Measurements from ENCODE around the gene NFKBIB. TPM values are rescaled to one million over a fixed set of nuclear protein-coding genes. Genes with fewer than 3 reads are reported as not detected.

NFKBIB gene
- total RNA-seq, 1 experiment from 2014 or later: 33.8 TPM

- Histone ChIP-seq H3K56ac (ENCODE audit: insufficient read length, low read depth, low read length) (no peak overlapping the region), H3K18ac (ENCODE audit: insufficient read length, low read depth, low read length) (peak overlapping the region; percentile 87), H2BK20ac (ENCODE audit: low read depth, low read length, poor library complexity, severe bottlenecking) (no peak overlapping the region), H2AK5ac (ENCODE audit: insufficient read length, low read length) (no peak overlapping the region), H2BK12ac (ENCODE audit: insufficient read length, low read depth, low read length) (no peak overlapping the region), H3K23ac (ENCODE audit: insufficient read length, low read depth, low read length) (no peak overlapping the region), H4K91ac (ENCODE audit: insufficient read length, low read depth, low read length) (no peak overlapping the region), H3K23me2 (ENCODE audit: insufficient read length, low read depth, low read length, poor library complexity, severe bottlenecking) (peaks cover 26% of the 10 kb centered on the region), H3K79me1 (ENCODE audit: insufficient read depth, low read depth, low read length, poor library complexity, severe bottlenecking) (peaks cover 5% of the 10 kb centered on the region), H3K9me3 (ENCODE audit: control insufficient read depth, low read depth, low read length) (no peaks in the 10 kb centered on the region), H2BK120ac (ENCODE audit: low read depth, low read length, poor library complexity, severe bottlenecking) (no peak overlapping the region), H3K9ac (ENCODE audit: extremely low read depth, insufficient read length, low read length) (peak overlapping the region; percentile 40), H4K5ac (ENCODE audit: insufficient read length, low read depth, low read length) (no peak overlapping the region), H2BK5ac (ENCODE audit: insufficient read length, low read length) (peak overlapping the region; percentile 35), H4K20me1 (ENCODE audit: control insufficient read depth, insufficient read depth, insufficient read length) (peaks cover 2% of the 10 kb centered on the region), H3K79me2 (ENCODE audit: insufficient read depth, low read length) (peaks cover 17% of the 10 kb centered on the region), H2AFZ (ENCODE audit: low read length) (no peak overlapping the region), H3T11ph (ENCODE audit: low read length) (no peak overlapping the region), H2BK15ac (ENCODE audit: low read depth, low read length) (no peak overlapping the region), H3K14ac (ENCODE audit: insufficient read depth, low read length) (peak overlapping the region; percentile 71), H3K4me1 (ENCODE audit: insufficient read depth, low read length) (no peaks in the 10 kb centered on the region), H3K27me3 (ENCODE audit: insufficient read depth, low read length) (no peaks in the 10 kb centered on the region), H3K4ac (ENCODE audit: low read depth, low read length) (no peak overlapping the region; the same call in 1 of the 2 replicates), H4K8ac (replicated peaks; ENCODE audit: insufficient read length, low read depth, low read length) (no peak overlapping the region), H3K27ac (ENCODE audit: insufficient read length, low read depth, low read length) (peak overlapping the region; percentile 64), H3K4me2 (ENCODE audit: insufficient read depth, insufficient read length, low read length) (peak overlapping the region; percentile 97)
- peak overlapping the region; percentile 97 to 99 (median 98) for H3K27ac Mint-ChIP-seq
- no peak for DNase-seq
- peaks cover 27 to 37% of the 10 kb centered on the region in 2 experiments for H3K4me1 Mint-ChIP-seq
- no peak; the same call in 2 of the 3 replicates for TF ChIP-seq CTCF (conservative IDR thresholded peaks at IDR 0.05)
- peaks cover 1% of the 10 kb centered on the region; the same call in 1 of the 2 replicates for H3K27me3 Mint-ChIP-seq (ENCODE audit: low read depth)
- H3K9me3 Mint-ChIP-seq: peaks cover 8 to 13% of the 10 kb centered on the region in 2 experiments; a peak in 4 of 5 replicates
- peaks cover 26 to 37% (median 30%) of the 10 kb centered on the region in 3 experiments for H3K36me3 Mint-ChIP-seq (ENCODE audit: insufficient read depth in 1 of 3, low read depth in 3 of 3)
- no CpG with 5 or more reads among the region's 40 CpGs for WGBS (ENCODE audit: extremely low coverage, insufficient read length, low lambda C conversion rate)
- peak overlapping the region; percentile 92 to 95 for H3K4me3 Mint-ChIP-seq
Observed at GRCh38 chr19:38850976-38851621, 48.7 kb upstream of the NFKBIB start.
